T-helper 2 cell (primary cell): ENCODE measurements around the gene MCAM.

Experiments used
- DNase-seq, 5 experiments: peaks; one replicate each; pipeline versions ENCODE4 v3.0.0 to v3.0.0-alpha.2; 2012 to 2022

Gene MCAM

DNA sequence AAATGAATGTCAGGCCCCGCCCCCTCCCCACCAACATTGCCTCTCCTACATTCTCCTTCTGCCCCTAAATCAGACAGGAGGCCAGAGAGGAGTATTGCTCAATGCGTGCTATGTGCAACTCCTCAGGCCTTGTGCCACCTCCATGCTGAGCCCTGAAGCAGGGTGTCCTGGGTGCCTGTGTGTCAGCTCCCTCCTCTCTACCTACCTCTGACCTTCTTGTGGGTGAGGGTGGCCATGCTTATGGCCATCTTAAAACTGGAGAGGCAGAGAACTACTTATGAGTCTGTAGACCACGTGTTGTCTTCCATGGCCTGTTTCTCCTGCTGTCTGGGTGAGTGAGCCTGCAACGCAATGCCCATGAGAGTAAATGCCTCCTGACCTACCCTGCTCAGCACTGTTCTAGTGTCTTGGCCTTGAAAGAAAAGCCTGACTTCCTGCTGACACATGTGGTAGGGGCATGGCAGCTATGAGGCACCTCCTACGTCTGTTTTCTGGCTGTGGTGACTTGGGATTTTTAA lies 10.5 kb downstream of the MCAM start:
- peak in 1 of 5 experiments; percentile 34 for DNase-seq

GRCh38 chr11:119305556-119306372 lies 11.2 kb downstream of the MCAM start:
- DNase-seq: no peak

- no peak for DNase-seq
Measured at GRCh38 chr11:119303227-119303718, 13.7 kb downstream of the MCAM start.

GRCh38 chr11:119300198-119300964 lies 16.5 kb downstream of the MCAM start:
- no peak for DNase-seq

DNA sequence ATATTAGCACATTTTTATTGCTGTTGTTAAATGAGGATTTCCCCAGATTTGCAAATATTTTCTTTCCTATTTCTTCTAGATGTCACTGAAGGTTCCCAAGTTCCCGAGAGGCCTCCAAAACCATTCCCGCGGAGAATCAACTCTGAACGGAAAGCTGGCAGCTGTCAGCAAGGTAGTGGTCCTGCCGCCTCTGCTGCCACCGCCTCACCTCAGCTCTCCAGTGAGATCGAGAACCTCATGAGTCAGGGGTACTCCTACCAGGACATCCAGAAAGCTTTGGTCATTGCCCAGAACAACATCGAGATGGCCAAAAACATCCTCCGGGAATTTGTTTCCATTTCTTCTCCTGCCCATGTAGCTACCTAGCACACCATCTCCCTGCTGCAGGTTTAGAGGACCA lies 17.5 kb downstream of the MCAM start:
- DNase-seq: no peak

- DNase-seq: no peak
Measured at GRCh38 chr11:119298726-119299125, 18.2 kb downstream of the MCAM start.

DNA sequence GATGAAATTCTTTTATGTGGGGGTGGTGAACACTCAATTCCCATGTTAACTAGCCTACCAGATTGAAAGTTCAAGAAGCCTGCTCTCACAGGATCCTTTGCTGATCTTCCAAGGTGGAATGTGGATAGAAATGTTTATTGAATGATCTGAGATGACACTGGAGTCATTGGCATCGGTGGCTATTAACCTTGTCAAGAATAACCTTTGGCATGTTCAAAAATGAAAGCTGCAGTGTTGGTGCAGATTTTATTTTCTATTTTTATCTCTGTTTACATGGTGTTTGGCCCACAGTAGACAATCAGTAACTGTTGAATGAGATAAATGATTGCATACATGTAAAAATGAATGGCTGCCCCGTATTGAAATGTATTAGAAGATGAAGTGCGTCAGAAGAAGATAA lies 19.0 kb downstream of the MCAM start:
- no peak for DNase-seq

DNA sequence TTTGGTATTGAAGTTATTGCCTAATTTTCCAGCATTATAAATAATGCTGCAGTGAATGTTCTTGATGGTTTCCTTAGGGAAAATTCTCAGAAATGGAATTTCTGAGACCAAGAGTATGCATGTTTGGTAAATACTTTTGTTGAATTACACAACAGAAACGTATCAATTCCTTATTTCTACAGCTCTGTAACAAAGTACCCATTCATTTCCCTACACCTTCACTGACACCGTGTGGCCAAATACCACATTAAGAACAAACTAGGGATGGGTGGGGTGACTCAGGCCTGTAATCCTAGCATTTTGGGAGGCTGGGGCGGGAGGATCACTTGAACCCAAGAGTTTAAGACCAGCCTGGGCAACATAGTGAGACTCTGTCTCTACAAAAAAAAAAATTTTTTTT lies 21.8 kb downstream of the MCAM start:
- peak in 1 of 5 experiments; percentile 25 for DNase-seq

DNA sequence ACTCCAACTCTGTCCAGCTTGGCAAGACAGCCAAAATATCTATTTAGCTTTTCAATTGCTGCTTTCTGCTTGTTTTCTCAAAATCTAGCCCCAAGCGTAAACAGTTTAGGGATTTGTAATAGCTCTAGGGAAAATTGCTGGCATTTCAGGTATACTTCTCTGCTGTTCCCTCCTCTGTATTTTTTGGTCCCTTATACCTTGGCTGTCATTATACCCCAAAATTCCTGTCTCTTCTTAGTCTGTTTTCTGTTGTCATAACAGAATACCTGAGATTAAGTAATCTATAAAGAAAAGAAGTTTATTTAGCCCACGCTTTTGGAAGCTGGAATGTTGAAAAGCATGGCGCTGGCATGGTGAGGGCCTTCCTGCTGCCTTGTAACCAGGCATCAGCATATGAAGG lies 23.5 kb downstream of the MCAM start:
- no peak for DNase-seq

GRCh38 chr11:119290894-119291497 lies 25.9 kb downstream of the MCAM start:
- no peak for DNase-seq

GRCh38 chr11:119288219-119288618 lies 28.7 kb downstream of the MCAM start:
- no peak for DNase-seq

DNA sequence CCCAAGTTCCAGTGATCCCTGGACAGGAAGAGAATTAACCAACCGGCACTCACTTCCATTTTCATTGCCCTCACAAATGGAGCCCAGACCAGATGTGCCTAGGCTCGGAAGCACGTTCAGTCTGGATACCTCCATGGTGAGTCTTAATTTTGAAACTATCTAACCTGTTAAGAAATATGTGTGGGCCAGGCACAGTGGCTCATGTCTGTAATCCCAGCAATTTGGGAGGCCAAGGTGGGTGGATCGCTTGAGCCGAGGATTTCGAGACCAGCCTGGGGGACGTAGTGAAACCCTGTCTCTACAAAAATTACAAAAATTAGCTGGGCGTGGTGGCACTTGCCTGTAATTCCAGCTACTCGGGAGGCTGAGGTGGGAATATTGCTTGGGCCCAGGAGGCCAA lies 31.5 kb downstream of the MCAM start:
- no peak for DNase-seq

DNA sequence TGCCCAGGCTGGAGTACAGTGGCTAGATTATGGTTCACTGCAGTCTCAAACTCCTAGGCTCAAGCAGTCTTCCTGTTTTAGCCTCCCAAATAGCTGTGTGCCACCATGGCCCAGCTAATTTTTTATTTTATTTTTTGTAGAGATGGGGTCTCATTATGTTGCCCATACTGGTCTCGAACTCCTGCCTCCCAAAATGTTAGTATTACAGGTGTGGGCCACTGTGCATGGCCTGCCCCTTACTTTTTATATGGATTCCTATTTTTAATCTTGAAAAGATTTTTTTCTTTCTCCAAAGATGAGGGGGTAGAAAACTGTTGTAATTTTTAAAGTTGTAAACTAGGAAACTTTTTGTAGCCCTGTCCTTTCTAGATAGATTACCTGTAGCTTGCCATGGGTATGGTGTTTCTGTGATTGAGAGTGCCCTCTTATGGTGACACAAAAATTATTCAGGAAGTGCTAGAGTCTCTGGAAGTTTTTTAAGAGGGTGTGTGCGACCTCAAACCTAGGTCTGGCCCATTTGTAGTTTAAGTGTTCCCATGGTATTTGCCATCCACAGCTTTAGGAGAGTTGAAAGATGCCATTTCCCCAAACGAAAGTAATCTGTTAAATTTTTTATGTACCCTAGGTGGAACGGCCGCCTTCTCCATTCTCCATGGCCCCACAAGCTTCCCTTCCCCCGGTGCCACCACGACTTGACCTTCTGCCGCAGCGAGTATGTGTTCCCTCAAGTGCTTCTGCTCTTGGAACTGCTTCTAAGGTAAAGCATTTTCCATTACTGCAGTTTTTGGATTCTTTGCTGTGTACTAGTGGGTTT lies 32.4 kb downstream of the MCAM start:
- DNase-seq: peak in 2 of 5 experiments; percentile 20 to 73

DNA sequence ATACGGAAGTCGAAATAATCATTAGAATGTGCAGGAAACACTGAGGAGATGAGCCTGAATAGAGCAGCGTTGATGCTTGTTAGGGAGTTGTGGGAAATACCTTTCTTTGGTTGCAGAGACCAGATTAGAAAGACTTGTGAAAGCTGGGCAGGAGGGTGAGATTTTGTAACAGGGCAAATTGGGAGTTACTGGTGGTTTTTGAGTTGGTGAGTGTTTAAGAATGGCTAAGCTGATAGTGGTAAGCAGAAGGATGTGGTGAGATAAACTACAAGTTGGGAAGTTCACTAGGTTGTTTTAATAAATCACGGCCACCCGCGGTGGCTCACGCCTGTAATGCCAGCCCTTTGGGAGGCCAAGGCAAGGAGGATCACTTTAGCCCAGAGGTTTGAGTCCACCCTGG lies 34.4 kb downstream of the MCAM start:
- DNase-seq: no peak

GRCh38 chr11:119277660-119278059 lies 39.3 kb downstream of the MCAM start:
- no peak for DNase-seq

GRCh38 chr11:119273721-119274120 lies 43.2 kb downstream of the MCAM start:
- no peak for DNase-seq

GRCh38 chr11:119267645-119268044 lies 49.3 kb downstream of the MCAM start:
- no peak for DNase-seq

DNA sequence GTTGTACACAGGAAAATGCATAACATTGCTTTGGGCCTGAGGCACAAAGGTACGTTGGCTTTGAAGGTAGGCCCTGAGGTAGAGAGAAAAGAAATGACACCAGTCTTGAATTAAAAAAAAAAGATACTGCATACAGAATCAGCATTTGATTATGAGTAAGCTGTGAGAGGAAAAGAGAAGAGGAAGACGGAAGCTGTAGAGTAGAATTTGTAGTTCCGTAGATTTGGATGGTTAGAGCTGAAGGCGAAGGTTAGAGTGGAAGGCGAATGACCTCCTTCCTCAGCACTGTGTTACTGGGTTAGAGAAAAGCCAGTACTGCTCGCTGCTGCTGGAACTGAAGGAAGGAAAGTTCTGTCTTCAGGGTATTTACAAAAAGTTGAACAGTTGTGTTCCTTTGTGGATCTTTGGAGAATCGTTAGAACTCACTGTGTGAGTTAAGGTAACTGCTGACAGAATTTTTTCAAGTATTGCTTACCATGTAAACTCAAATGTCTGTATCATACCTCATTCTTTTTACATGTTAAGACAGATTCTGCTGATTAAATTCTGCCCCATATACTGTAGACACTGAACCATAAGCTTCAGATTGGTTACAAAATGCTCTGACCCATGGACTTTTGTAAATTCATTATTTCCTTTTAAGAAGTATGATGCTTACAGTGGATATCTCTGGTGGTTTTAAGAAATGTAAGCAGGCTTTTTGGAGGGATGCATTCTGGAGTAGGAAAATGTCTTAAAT lies 50.2 kb downstream of the MCAM start:
- DNase-seq: no peak

GRCh38 chr11:119266063-119266462 lies 50.9 kb downstream of the MCAM start:
- DNase-seq: no peak

DNA sequence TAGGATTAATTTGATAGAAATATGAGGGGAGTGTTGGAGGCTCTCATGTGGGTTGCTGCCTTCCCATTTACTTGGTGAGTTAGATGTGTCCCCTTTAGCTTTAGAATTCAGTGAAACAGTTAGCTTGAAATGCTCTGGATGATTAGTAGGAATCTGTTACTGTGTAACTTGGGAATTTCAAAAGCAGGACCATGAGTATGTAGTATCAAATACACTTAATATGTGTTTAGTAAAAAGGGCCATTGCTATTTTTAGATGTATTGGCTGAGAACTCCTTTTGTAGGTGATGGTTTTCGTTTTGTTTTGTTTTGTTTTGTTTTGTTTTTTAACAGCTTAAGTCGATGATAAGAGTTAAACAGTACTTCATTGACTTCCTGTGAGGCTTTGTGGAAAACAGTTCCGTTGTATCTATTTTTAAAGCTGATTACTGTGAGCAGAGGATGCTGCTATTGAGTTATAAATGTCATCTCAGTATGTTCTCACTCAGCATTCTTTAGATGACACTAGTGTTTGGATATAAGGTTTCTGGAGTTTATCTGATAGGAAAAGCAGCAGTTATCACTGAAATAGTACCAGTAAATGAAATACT lies 53.5 kb downstream of the MCAM start:
- DNase-seq: peak in 2 of 5 experiments; percentile 13 to 84
